Liver (tissue), 9 donors: ENCODE measurements around the gene PIEZO1. TPM values are rescaled to one million over a fixed set of nuclear protein-coding genes. Genes with fewer than 3 reads are reported as not detected.
A peak's percentile ranks its signal among the peaks of the same experiment; 100 is the strongest.

Source experiments
- DNase-seq: peaks from one replicate; pipeline ENCODE4 v3.0.0-alpha.2; 2017; ENCODE audit warnings: low spot score
- H3K27ac ChIP-seq, 2 donors: one replicate each; pipeline ENCODE4 v1.7.0; 2013; ENCODE audit warnings: inconsistent platforms in 2 of 2, low read length in 2 of 2, control low read depth in 1 of 2, low read depth in 1 of 2, mild to moderate bottlenecking in 1 of 2
- H3K27me3 ChIP-seq, 4 donors: one replicate each; pipeline versions ENCODE4 v1.6.1 to v1.7.0; 2013; ENCODE audit warnings: low read length in 3 of 4, inconsistent platforms in 1 of 4, mild to moderate bottlenecking in 1 of 4, moderate library complexity in 1 of 4; ENCODE audit not compliant: control insufficient read depth in 4 of 4, insufficient read depth in 4 of 4
- H3K36me3 ChIP-seq, 4 donors: one replicate each; pipeline versions ENCODE4 v1.6.1 to v1.7.0; 2013; ENCODE audit warnings: low read length in 3 of 4, mild to moderate bottlenecking in 3 of 4, low read depth in 1 of 4, moderate library complexity in 1 of 4; ENCODE audit not compliant: control insufficient read depth in 4 of 4, insufficient read depth in 3 of 4
- H3K4me1 ChIP-seq, 4 donors: one replicate each; pipeline versions ENCODE4 v1.6.1 to v1.7.0; 2013; ENCODE audit warnings: low read length in 3 of 4, mild to moderate bottlenecking in 3 of 4, moderate library complexity in 1 of 4; ENCODE audit not compliant: control insufficient read depth in 4 of 4, insufficient read depth in 4 of 4
- H3K4me3 ChIP-seq, 3 donors: one replicate each; pipeline versions ENCODE4 v1.6.1 to v1.7.0; 2013; ENCODE audit warnings: low read length in 3 of 3, control low read depth in 1 of 3, low read depth in 1 of 3, mild to moderate bottlenecking in 1 of 3
- H3K9ac ChIP-seq, 2 donors: one replicate each; pipeline ENCODE4 v1.7.0; 2013; ENCODE audit warnings: low read length in 2 of 2, mild to moderate bottlenecking in 2 of 2, moderate library complexity in 2 of 2, control low read depth in 1 of 2, low read depth in 1 of 2
- H3K9me3 ChIP-seq, 4 donors: one replicate each; pipeline versions ENCODE4 v1.6.1 to v1.7.0; 2013; ENCODE audit warnings: low read length in 3 of 4; ENCODE audit not compliant: control insufficient read depth in 4 of 4
- EGR1 ChIP-seq, 2 donors: IDR thresholded peaks; 2 replicates each; pipeline ENCODE4 v1.6.1; 2016 to 2018; ENCODE audit warnings: antibody characterized with exemption in 2 of 2, low read depth in 2 of 2
- FOXA2 ChIP-seq: IDR thresholded peaks from 2 replicates; pipeline ENCODE4 v1.6.1; 2016; ENCODE audit warnings: antibody characterized with exemption
- NR2F2 ChIP-seq: IDR thresholded peaks from 2 replicates; pipeline ENCODE4 v1.6.1; 2016; ENCODE audit warnings: antibody characterized with exemption
- RAD21 ChIP-seq, 2 donors: IDR thresholded peaks; 2 replicates each; pipeline ENCODE4 v1.6.1; 2016; ENCODE audit warnings: antibody characterized with exemption in 2 of 2, mild to moderate bottlenecking in 2 of 2
- RXRA ChIP-seq, 2 donors: IDR thresholded peaks; 2 replicates each; pipeline ENCODE4 v1.6.1; 2017 to 2018; ENCODE audit warnings: antibody characterized with exemption in 2 of 2, mild to moderate bottlenecking in 1 of 2
- YY1 ChIP-seq: IDR thresholded peaks from 2 replicates; pipeline ENCODE4 v1.6.1; 2016; ENCODE audit warnings: antibody characterized with exemption, mild to moderate bottlenecking
- WGBS: extraction: QIAGEN DNeasy Blood & Tissue Kit; methylation state at CpG from one replicate; pipeline ENCODE4 v1.1.7; 2013; 5-methylcytosine and 5-hydroxymethylcytosine counted together
- polyA plus RNA-seq, 2 donors: library from polyadenylated mRNA; stranded (reverse) in 1 of 2; unstranded in 1 of 2; fragments of 200-250 nt in 1 of 2; fragments of >200 nt in 1 of 2; fragmentation: Nextera tagmentation in 1 of 2; extraction: Ambion mirVana in 1 of 2; gene quantifications; one replicate each; pipeline versions ENCODE4 v1.2.1 to v1.2.3, GENCODE V29; 2013 to 2015
- total RNA-seq, 2 donors: library from RNA; depleted of rRNA; stranded (reverse); fragments of >200 nt; gene quantifications; one replicate each; pipeline ENCODE4 v1.2.3, GENCODE V29; 2014
- TF ChIP-seq, protein P1 (sequence below): IDR thresholded peaks from 2 replicates; pipeline ENCODE4 v1.6.1; 2016; ENCODE audit warnings: antibody characterized with exemption
- donor health status: healthy.
- donor health status: healthy.
- donor health status: healthy.
- donor health status: healthy.
- donor health status: healthy.

Gene PIEZO1
- total and polyA plus RNA-seq, 4 donors = 15.3 to 74.7 (median 59.2) TPM

DNA sequence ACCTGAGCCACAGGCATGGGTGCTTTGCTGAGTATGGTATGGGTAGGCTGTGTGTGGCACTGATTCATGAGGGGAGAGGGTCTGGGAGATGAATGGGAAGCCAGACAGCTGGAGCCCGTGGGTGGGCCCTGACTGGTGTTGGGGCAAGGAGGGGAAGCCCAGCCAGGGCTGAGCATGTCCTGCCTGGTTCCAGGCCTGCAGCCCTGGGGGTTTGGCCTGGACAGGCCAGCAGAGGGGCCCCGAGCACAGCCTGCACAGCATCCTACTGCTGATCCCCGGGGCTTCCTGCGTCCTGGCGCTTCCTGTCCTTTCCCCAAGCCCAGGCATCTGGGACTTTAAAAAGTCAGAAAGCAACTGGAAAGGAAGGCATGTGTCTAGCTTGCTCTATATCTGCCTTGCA is 117.6 kb downstream of the PIEZO1 start:
- WGBS = 78% methylated on average over 5 of the region's 5 CpGs
- peaks cover 0 to 2% (median 0%) of the 10 kb centered on the region in 4 donors for H3K36me3 ChIP-seq
- H3K9ac ChIP-seq = no peak overlapping the region
- DNase-seq = no peak
- H3K4me1 ChIP-seq = peaks cover 8 to 24% (median 20%) of the 10 kb centered on the region in 4 donors
- H3K27ac ChIP-seq = no peak overlapping the region
- TF ChIP-seq RAD21 (IDR thresholded peaks at IDR 0.05) (peak in 1 of 2 donors; percentile 37), RXRA (IDR thresholded peaks at IDR 0.05) (no peak)
- TF ChIP-seq, protein P1, sequence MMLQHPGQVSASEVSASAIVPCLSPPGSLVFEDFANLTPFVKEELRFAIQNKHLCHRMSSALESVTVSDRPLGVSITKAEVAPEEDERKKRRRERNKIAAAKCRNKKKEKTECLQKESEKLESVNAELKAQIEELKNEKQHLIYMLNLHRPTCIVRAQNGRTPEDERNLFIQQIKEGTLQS = no peak
- H3K27me3 ChIP-seq = no peaks in the 10 kb centered on the region
- no peaks in the 10 kb centered on the region for H3K9me3 ChIP-seq
- H3K4me3 ChIP-seq = no peak overlapping the region

DNA sequence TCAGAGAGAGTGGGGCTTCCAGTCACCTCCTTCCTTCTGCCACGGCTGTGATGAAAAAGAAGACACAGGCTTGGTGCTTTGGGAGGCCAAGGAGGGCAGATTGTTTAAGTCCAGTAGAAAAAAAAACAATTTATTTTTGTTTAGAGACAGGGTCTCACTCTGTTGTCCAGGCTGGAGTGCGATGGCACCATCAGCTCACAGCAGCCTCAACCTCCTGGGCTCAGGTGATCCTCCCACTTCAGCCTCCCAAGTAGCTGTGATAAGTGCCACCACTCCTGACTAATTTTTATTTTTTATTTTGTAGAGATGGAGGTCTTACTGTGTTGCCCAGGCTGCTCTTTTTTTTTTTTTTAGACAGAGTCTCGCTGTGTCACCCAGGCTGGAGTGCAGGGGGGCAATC is 119.5 kb downstream of the PIEZO1 start:
- Histone ChIP-seq H3K9me3 (no peaks in the 10 kb centered on the region), H3K36me3 (peaks cover 0 to 2% (median 0%) of the 10 kb centered on the region in 4 donors), H3K4me3 (no peak overlapping the region), H3K27ac (peak overlapping the region; percentile 43 to 85), H3K9ac (no peak overlapping the region), H3K27me3 (no peaks in the 10 kb centered on the region), H3K4me1 (peaks cover 8 to 38% (median 25%) of the 10 kb centered on the region in 4 donors)
- 88% methylated on average over 3 of the region's 3 CpGs for WGBS
- no peak for TF ChIP-seq RXRA (IDR thresholded peaks at IDR 0.05)
- no peak for TF ChIP-seq YY1
- TF ChIP-seq EGR1 (IDR thresholded peaks at IDR 0.05; ENCODE audit: low read depth in 2 of 2) = no peak
- TF ChIP-seq NR2F2 = no peak
- no peak for TF ChIP-seq FOXA2
- DNase-seq = no peak

Other genes starting within 250 kb of the PIEZO1 start
- gene ZC3H18, start 214.8 kb downstream of the PIEZO1 start, total RNA-seq = 10 to 100 TPM; 10.2 to 10.3 TPM
- gene ZC3H18, start 214.8 kb downstream of the PIEZO1 start, polyA plus RNA-seq = 10 to 100 TPM; 10.7 to 10.9 TPM
- not detected for gene IL17C, start 146.6 kb downstream of the PIEZO1 start, total RNA-seq
- not detected for gene IL17C, start 146.6 kb downstream of the PIEZO1 start, polyA plus RNA-seq
- 100 to 1,000 TPM in 1 of 2 donors, 10 to 100 TPM in 1; 45.8 to 217 TPM for gene CYBA, start 134.2 kb downstream of the PIEZO1 start, total RNA-seq
- 10 to 100 TPM; 39.0 to 59.5 TPM for gene CYBA, start 134.2 kb downstream of the PIEZO1 start, polyA plus RNA-seq
- 10 to 100 TPM; 73.4 to 99.2 TPM for gene MVD, start 122.1 kb downstream of the PIEZO1 start, total RNA-seq
- 10 to 100 TPM; 21.7 to 76.0 TPM for gene MVD, start 122.1 kb downstream of the PIEZO1 start, polyA plus RNA-seq
- gene SNAI3, start 98.7 kb downstream of the PIEZO1 start, total RNA-seq = under 1 TPM; 0.05 to 0.17 TPM
- gene SNAI3, start 98.7 kb downstream of the PIEZO1 start, polyA plus RNA-seq = under 1 TPM; 0.24 to 0.48 TPM
- 1 to 10 TPM; 7.9 to 9.1 TPM for gene RNF166, start 78.8 kb downstream of the PIEZO1 start, total RNA-seq
- gene RNF166, start 78.8 kb downstream of the PIEZO1 start, polyA plus RNA-seq = 1 to 10 TPM; 6.5 to 7.3 TPM
- gene CTU2, start 78.7 kb downstream of the PIEZO1 start, total RNA-seq = 1 to 10 TPM; 7.0 to 8.5 TPM
- gene CTU2, start 78.7 kb downstream of the PIEZO1 start, polyA plus RNA-seq = 1 to 10 TPM; 7.2 to 7.7 TPM
- gene CDT1, start 18.6 kb upstream of the PIEZO1 start, total RNA-seq = 10 to 100 TPM in 1 of 2 donors, under 1 TPM in 1; 0.08 to 37.6 TPM
- 1 to 10 TPM in 1 of 2 donors, under 1 TPM in 1; 0.11 to 1.8 TPM for gene CDT1, start 18.6 kb upstream of the PIEZO1 start, polyA plus RNA-seq
- gene APRT, start 26.7 kb upstream of the PIEZO1 start, total RNA-seq = 10 to 100 TPM; 27.9 to 35.5 TPM
- gene APRT, start 26.7 kb upstream of the PIEZO1 start, polyA plus RNA-seq = 100 to 1,000 TPM; 153 to 160 TPM
- gene GALNS, start 71.7 kb upstream of the PIEZO1 start, total RNA-seq = 10 to 100 TPM in 1 of 2 donors, 1 to 10 TPM in 1; 6.8 to 20.6 TPM
- gene GALNS, start 71.7 kb upstream of the PIEZO1 start, polyA plus RNA-seq = 10 to 100 TPM in 1 of 2 donors, 1 to 10 TPM in 1; 8.5 to 13.0 TPM
- gene TRAPPC2L, start 71.9 kb upstream of the PIEZO1 start, total RNA-seq = 10 to 100 TPM; 16.3 to 22.0 TPM
- 10 to 100 TPM; 22.4 to 59.4 TPM for gene TRAPPC2L, start 71.9 kb upstream of the PIEZO1 start, polyA plus RNA-seq
- gene PABPN1L, start 81.4 kb upstream of the PIEZO1 start, total RNA-seq = under 1 TPM in 1 of 2 donors, not detected in 1; 0.09 TPM
- gene PABPN1L, start 81.4 kb upstream of the PIEZO1 start, polyA plus RNA-seq = not detected
- 1 to 10 TPM; 1.4 to 3.4 TPM for gene CBFA2T3, start 192.0 kb upstream of the PIEZO1 start, total RNA-seq
- gene CBFA2T3, start 192.0 kb upstream of the PIEZO1 start, polyA plus RNA-seq = 1 to 10 TPM; 2.8 to 4.5 TPM